ENCODE measurements around the gene NDUFV3.
"Not testable (repeated sequence)": the region's sequence is repeated elsewhere in the genome, so short reads cannot be mapped to it uniquely, and the experiment has no call there.

NDUFV3 gene

DNA sequence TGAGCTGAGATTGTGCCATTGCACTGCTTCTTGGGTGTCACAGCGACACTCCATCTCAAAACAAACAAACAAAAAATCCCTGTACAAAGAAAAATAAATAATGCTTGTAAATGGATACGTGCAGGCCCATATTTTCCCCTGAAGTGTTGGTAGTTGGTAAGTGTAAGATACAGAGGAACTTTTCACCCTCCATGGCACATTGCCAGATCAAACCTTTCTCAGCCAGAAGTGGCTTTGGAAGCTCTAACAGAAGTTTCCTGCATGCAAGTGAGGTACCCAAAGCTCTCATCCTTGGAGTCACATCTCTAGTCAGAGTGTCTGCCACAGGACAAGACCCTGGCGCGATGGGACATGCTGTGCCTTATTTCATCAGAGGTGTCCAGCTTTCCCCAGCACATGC lies 7.3 kb downstream of the NDUFV3 start:
- no peak for DNase-seq

DNA sequence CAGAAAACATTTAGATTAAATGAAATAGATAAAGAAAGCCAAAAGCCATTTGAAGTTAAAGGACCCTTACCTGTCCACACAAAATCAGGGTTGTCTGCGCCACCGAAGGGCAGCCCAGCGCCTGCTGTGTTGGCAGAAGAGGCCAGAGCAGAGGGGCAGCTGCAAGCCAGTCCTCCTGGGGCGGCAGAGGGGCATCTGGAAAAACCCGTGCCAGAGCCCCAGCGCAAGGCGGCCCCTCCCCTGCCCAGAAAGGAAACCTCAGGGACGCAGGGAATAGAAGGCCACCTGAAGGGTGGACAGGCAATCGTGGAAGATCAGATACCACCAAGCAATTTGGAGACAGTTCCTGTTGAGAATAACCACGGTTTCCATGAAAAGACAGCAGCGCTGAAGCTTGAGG lies 10.7 kb downstream of the NDUFV3 start:
- DNase-seq, result no peak

DNA sequence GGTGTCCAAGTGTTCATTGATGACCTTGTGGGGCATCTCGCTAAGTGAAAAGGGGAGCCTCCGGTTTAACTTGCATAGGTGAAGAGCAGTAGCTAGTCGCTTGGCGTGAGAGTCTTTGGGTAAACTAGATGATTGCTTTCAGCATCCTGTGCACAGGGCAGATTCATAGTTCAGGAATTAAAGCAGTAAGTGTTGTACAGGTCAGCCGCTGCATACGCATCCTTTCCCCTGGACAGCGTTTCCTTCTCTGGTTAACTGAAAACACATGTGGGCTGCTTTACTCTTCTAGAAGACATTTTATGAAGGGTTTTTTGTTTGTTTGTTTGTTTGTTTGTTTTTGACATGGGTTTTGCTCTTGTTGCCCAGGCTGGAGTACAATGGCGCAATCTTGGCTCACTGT lies 12.1 kb downstream of the NDUFV3 start:
- DNase-seq, result no peak

DNA sequence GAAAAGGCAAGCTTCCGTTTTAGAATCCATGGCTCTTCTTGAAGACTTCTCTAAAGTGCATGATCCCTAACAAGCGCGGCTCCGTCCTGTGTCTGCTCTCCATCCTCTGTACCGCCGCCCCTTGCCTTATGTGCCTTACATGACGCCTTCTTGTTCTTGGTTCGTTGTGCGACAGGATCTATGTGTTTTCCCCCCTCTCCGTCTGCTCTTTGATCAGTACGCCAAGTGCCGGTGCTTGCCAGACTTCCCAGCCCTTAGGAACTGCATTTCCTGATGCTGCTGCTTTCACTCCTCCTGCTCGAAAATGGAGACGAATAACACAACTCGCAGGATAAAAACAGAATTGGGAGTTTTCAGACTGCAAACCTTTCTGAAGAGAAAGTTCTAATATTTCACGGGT lies 13.1 kb downstream of the NDUFV3 start:
- DNase-seq, result no peak

DNA sequence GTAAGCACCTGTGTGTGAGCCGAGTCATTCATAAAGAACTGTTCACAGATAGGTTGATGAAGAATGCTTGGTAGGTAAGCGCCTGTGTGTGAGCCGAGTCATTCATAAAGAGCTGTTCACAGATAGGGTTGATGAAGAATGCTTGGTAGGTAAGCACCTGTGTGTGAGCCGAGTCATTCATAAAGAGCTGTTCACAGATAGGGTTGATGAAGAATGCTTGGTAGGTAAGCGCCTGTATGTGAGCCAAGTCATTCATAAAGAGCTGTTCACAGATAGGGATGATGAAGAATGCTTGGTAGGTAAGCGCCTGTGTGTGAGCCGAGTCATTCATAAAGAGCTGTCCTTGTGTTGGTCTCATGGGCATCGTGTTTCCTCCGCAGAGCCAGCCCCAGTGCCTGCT lies 15.4 kb downstream of the NDUFV3 start:
- DNase-seq, result not testable (repeated sequence)

DNA sequence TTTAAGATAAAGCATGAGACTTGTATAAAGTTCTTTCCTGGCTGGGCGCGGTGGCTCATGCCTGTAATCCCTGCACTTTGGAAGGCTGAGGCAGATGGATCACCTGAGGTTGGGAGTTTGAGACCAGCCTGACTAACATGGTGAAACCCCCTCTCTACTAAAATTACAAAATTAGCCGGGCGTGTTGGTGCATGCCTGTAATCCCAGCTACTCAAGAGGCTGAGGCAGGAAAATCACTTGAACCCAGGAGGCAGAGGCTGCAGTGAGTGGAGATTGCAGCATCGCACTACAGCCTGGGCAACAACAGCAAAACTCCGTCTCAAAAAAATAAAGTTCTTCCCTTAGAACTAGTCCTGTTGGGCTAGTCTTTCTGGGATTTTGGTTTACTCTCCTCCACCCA lies 18.8 kb downstream of the NDUFV3 start:
- not testable (repeated sequence) for DNase-seq

DNA sequence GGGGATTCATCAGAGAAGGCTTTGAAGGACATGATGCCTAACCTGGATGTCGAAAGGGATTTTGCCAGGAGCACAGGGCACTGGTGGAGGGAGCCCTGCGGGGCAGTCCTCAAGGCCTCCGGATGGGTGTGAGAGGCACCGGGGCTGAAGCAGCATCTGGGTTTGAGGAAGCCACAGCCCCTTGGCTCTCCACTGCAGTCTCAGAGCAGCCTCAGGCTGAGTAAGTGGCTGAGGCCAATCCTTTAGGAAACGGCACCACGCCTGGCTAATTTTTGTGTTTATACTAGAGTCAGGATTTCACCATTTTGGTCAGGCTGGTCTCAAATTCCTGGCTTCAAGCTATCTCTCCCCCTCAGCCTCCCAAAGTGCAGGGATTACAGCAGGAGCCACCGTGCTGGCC lies 20.4 kb downstream of the NDUFV3 start:
- DNase-seq, result no peak

DNA sequence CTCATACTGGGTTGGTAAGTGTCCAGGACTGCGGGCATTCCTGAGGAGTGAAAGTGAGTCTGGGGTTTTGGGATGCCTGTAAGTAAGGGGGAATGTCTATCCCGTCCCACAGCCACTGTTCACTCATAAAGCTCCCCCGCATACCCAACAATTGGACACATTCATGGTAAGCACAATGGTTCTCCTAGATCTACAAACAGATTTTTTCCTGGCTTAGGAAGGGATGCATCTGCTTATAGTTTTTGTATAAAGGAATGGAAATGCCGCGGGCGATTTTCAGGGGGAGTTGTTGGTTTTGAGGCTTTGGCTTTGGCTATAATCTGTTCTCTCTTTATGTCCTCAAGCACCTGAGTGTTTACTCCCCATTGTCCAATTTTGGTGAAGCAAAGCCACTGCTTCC lies 25.2 kb downstream of the NDUFV3 start:
- no peak for DNase-seq

DNA sequence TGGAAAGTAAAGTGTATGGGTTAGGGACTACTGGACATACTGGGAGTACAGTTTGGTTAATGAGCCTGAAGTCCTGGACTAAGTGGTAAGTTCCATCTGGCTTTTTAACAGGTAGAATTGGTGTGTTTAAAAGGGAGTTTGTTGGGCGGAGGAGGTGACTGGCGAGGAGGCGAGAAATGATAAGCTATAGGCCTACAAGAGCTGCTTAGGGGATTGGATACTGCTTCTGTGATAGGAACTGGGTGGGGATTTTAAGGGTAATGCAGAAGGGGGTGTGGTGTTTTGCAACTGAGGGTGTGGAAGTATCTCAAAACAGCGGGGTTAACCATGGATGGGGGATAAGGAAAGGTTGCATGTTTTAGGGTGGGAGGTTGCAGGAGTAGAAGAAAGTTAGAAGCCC lies 28.8 kb downstream of the NDUFV3 start:
- DNase-seq, result no peak

DNA sequence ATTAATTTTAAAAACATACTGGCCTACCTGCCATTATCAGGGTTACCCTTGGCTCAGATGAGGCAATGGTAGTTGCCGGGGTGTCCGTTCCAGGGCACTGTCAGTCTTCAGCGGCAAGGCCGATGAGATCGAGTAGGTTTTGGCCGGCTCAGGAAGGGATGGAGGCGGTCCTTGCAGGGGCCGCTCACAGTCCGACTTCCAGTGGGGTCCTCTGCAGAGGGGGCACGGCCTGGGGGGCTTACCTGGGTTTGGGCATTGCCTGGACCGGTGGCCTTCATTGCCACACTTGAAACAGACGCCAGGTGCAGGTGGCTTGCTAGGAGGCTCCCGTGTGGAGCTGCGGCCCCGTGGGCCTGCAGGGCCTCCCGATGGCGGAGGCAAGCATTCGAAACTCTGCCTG lies 29.8 kb downstream of the NDUFV3 start:
- no peak for DNase-seq

DNA sequence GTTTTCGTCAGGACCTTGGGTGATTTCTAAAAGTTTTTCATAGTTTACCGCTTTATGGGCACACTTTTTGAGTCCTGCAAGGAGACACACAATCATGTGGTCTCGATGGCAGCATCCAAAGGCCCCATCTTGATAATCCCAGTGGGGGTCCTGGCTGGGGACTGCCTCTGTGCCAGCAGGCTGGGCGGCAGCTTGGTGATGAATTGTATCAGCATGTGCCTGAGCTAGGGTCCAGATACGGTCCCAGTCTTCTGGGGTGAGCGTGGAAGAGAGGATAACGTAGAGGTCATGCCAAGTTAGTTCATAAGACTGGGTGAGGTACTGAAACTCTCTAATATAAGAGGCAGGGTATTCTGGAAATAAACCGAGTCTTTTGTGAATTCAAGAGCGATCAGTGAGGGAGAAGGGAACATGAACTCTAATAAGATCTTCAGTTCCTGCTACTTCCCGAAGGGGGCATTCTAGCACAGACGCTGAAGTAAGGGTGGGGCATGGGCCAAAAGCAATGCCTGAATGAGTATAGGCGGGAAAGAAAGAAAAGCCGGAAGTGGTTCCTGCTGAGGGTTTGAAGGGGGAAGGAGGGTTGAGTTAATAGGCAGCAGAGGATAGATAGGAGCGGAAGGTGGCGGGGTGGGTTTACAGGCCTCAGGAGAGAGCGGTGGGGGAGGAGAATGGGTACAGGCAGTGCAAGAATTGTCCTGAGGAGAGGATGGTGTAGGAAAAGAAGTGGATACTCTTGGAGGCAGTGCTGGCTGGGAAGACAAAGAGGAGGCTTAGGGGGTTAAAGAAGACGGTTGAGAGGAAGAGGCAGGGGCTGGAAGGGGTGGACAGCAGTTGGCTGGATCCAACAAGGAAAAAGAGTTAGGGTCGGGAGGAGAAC lies 30.7 kb downstream of the NDUFV3 start:
- DNase-seq, result peak; percentile 93

DNA sequence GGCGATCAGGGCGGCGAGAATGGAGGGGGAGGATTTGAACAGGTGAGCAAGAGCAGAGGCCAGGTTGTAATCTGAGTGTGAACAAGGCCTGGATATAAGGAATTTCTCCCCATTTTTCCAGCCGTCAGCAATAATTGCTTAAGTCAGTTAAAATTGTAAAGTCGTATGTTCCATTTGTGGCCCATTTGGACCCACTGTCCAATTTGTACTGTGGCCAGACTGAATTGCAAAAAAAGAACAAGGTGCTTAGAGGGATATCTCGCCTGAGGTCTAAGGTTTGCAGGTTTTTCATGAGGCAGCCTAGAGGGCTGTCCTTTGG lies 31.3 kb downstream of the NDUFV3 start:
- no peak for DNase-seq

DNA sequence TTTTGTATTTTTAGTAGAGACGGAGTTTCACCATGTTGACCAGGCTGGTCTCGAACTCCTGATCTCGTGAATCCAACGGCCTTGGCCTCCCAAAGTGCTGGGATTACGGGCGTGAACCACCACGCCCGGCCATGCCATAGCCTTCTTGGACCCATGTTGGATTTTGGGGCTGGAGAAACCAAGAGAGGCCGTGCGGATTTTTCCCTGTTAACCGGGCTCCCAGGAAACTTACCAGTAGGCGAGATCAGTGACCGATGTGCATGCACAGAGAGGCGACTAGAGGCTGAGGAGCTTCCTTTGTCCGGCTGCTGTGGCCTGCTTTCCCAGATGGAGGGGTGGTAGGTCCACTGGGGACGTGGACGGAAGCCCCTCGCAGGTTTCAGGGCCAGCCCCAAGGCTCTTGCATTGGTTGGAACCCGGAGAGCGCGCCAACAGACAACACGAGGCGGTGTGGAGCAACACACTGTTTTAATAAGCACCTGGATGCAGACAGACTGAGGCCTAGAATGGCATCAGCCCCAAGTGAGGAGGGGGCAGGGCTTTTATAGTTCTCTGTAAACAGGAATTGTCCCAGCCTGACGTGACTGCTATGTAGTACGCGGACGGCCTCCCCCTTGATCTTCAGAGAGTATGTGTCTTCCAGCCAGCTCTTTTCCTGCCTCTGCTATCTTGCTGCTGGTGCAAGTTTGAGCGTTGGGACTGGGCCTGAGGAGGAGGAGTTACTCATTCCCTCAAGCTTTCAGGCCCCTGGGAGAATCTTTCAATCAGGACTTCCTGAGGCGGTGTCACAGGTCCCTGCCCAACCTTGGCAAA lies 32.2 kb downstream of the NDUFV3 start, which contains the start of gene ERVH48-1:
TSS of gene ERVH48-1 (minus strand) at position 517 of the 813 bp plus-strand sequence. CDS start 6,624 bp downstream, outside the sequence.
- no peak for DNase-seq

DNA sequence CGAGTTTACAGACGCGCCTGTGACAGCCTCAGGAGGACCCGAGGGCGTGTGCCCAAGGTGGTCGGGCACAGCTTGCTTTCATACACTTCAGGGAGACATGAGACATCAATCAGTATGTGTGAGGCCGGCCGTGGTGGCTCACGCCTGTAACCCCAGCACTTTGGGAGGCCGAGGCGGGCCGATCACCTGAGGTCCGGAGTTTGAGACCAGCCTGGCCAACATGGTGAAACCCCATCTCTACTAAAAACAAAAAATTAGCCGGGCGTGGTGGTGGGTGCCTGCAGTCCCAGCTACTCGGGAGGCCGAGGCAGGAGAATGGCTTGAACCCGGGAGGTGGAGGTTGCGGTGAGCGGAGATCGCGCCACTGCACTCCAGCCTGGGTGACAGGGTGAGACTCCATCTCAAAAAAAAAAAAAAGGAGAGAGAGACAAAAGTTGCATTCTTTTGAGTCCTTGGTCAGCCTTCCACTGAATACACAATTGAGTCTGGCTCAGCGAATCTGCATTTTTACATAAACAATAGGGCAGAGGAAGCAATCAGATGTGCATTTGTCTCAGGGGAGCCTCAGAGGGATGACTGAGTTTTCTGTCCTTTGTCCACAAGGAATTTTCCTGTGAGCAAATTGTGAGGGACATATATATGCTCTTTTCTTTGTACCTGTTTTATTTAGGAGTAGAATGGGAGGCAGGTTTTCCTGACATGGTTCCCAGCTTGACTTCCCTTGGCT lies 34.5 kb downstream of the NDUFV3 start:
- DNase-seq, result not testable (repeated sequence)

DNA sequence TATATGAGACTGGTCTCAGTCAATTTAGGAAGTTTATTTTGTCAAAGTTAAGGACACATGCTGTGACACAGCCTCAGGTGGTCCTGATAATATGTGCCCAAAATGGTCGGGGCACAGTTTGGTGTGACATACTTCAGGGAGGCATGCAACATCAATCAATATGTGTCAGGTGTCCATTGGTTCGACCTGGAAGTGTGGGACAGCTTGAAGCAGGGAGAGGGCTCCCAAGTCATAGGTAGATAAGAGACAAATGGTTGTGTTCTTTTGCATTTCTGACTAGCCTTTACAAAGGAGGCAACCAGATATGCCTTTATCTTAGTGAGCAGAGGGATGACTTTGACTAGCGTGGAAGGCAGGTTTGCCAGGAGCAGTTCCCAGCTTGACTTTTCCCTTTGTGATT lies 36.9 kb downstream of the NDUFV3 start:
- no peak for DNase-seq

DNA sequence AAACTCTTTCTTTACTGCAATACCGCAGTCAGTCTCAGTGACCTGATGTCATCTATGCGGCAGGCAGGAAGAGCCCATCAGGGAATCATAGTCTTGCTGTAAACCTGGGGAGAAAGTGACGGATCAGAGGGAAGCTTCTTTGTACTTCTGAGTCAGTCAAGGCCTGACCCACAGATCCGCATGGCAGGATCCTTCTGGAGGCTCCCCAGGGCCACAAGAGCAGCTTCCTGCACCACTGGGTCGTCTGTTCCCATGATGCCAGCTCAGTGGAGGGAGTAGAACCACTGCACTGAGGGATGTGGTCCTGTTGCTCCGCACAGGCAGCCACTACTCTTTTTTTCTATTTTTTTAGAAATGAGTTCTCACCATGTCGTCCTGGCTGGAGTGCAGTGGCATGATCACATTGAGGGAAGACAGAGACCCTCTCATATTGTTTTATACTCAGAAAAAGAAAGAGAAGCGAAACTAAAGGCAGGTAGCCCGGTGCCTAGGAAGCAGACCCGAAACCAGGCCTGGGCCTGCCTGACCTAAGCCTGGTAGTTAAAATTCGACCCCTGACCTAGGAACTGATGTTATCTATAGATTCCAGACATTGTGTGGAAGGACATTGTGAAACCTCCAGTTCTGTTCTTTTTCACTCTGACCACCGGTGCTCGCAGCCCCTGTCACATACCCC lies 38.6 kb downstream of the NDUFV3 start:
- DNase-seq, result no peak

DNA sequence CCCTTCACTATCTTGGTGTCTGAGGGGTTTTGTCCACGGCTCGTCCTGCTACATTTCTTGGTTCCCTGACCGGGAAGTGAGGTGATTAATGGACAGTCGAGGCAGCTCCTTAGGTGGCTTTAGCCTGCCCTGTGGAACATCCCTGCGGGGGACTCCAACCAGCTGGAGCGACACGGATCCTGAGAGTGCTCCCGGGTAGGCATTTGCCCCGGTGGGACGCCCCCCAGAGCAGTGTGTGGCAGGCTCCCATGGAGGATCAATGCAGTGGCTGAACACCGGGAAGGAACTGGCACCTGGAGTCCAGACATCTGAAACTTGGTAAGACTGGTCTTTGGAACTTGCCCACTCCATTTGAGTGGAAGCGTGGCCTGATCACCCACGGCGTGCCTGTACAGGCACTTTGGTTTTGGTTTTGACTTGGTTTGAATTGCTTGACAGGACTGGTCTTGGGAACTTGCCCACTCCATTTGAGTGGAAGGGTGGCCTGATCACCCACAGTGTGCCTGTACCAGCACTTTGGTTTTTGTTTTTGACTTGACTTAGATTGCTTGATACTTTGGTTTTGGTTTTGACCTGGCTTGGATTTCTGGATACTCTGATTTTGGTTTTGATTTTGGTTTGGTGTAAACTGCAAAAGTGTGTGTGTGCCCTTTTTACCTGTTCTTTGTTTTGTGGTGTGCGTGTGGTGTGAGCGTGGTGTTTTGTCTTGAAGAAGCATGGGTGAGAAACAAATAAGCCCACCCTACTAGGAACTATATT lies 39.4 kb downstream of the NDUFV3 start:
- DNase-seq, result not testable (repeated sequence)

DNA sequence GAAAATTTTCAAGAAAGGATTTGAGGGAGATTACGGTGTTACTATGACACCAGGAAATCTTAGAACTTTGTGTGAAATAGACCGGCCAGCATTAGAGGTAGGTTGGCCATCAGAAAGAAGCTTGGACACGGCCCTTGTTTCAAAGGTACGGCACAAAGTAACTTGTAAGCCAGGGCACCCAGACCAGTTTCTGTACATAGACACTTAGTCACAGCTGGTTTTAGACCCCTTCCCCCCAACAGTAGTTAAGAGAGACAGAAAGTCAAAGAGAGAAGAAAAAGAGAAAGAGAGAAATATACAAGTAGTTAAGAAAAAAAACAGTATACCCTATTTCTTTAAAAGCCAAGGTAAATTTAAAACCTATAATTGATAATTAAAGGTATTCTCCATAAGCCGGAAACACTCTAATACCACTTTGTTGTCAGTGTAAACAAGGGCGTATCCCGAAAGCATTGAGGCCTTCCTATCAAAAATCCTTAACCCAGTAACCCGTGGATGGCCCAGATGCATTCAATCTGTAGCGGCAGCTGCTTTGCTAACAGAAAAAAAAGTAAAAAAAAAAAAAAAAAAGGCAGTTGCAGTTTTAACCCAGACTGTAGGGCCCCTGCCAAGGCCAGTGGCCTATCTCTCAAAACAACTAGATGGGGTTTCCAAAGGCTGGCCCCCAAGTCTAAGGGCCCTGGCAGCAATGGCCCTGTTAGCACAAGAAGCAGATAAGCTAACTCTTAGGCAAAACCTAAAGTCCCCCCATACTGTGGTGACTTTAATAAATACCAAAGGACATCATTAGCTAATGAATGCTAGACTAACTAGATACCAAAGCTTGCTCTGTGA lies 40.2 kb downstream of the NDUFV3 start:
- DNase-seq, result not testable (repeated sequence)

DNA sequence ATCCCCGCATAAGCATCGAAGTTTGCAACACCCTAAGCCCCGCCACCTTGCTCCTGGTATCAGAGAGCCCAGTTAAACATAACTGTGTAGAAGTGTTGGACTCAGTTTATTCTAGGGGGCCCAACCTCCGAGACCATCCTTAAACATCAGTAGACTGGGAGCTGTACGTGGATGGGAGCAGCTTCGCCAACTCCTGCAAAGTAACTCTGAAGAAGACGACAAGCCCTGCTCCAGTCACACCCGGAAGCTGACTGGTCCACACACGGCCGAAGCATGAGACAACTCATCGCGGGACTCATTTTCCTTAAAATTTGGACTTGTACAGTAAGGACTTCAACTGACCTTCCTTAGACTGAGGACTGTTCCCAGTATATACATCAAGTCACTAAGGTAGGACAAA lies 40.9 kb downstream of the NDUFV3 start:
- DNase-seq, result not testable (repeated sequence)

DNA sequence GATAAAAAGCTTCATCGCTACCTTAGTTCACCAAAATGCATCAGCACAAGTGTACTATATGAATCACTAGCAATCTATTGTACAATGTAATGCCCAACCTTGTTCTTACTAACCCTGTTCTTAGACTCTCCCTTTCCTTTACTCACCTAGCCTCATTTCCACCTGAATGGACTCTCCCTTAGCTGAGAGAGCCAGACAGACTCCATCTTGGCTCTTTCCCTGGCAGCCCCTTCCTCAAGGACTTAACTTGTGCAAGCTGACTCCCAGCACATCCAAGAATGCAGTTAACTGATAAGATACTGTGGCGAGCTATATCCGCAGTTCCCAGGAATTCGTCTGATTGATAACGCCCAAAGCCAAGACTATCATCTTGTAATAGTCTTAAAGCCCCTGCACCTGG lies 43.3 kb downstream of the NDUFV3 start:
- not testable (repeated sequence) for DNase-seq

All from activated CD4-positive, alpha-beta T cell treated with anti-CD3 and anti-CD28 coated beads, Interleukin-2, Interleukin-6, amounts not matched to agents 100 ng/mL and 50 ng/mL, durations not matched to agents 16 hours and 8 hours (primary cell).